H9 (cell line): ENCODE data around the gene MSL2. TPM values are rescaled to one million over a fixed set of nuclear protein-coding genes. Genes with fewer than 3 reads are reported as not detected.
"Not testable (repeated sequence)": the region's sequence is repeated elsewhere in the genome, so short reads cannot be mapped to it uniquely, and the experiment has no call there.

Experiments
- DNase-seq: peaks from one replicate; pipeline ENCODE4 v3.0.0-alpha.2; 2017
- H2AFZ ChIP-seq: one replicate; pipeline ENCODE4 v1.6.1; 2013; ENCODE audit warnings: mild to moderate bottlenecking, low read length, control low read depth, moderate library complexity
- H2AK5ac ChIP-seq: 2 replicates; pipeline ENCODE4 v1.6.1; 2013; ENCODE audit warnings: low read length, control low read depth, mixed read lengths; ENCODE audit not compliant: insufficient read length
- H2BK120ac ChIP-seq: one replicate; pipeline ENCODE4 v1.6.1; 2013; ENCODE audit warnings: low read depth, mild to moderate bottlenecking, low read length, control low read depth, inconsistent platforms; ENCODE audit not compliant: poor library complexity, severe bottlenecking
- H2BK12ac ChIP-seq: 2 replicates; pipeline ENCODE4 v1.6.1; 2013; ENCODE audit warnings: low read length, control low read depth, mixed read lengths, low read depth; ENCODE audit not compliant: insufficient read length
- H2BK15ac ChIP-seq: 2 replicates; pipeline ENCODE4 v1.6.1; 2013; ENCODE audit warnings: low read depth, low read length, control low read depth
- H2BK20ac ChIP-seq: one replicate; pipeline ENCODE4 v1.6.1; 2013; ENCODE audit warnings: low read depth, mild to moderate bottlenecking, low read length, control low read depth, inconsistent platforms; ENCODE audit not compliant: poor library complexity, severe bottlenecking
- H2BK5ac ChIP-seq: 2 replicates; pipeline ENCODE4 v1.6.1; 2013; ENCODE audit warnings: low read length, control low read depth, mixed read lengths; ENCODE audit not compliant: insufficient read length
- H3K14ac ChIP-seq: 2 replicates; pipeline ENCODE4 v1.6.1; 2013; ENCODE audit warnings: low read length, control low read depth; ENCODE audit not compliant: insufficient read depth
- H3K18ac ChIP-seq: 2 replicates; pipeline ENCODE4 v1.6.1; 2013; ENCODE audit warnings: low read depth, mild to moderate bottlenecking, mixed read lengths, low read length, control low read depth; ENCODE audit not compliant: insufficient read length
- H3K23ac ChIP-seq: 2 replicates; pipeline ENCODE4 v1.6.1; 2013; ENCODE audit warnings: low read length, control low read depth, mixed read lengths, low read depth; ENCODE audit not compliant: insufficient read length
- H3K23me2 ChIP-seq: 2 replicates; pipeline ENCODE4 v1.6.1; 2013; ENCODE audit warnings: low read depth, mild to moderate bottlenecking, mixed read lengths, low read length, control low read depth; ENCODE audit not compliant: insufficient read length, poor library complexity, severe bottlenecking
- H3K27ac ChIP-seq: 2 replicates; pipeline ENCODE4 v1.5.1; 2013; ENCODE audit warnings: low read length, control low read depth, mixed read lengths, low read depth; ENCODE audit not compliant: insufficient read length
- H3K27me3 ChIP-seq: 2 replicates; pipeline ENCODE4 v1.6.1; 2013; ENCODE audit warnings: low read length, control low read depth, inconsistent platforms; ENCODE audit not compliant: insufficient read depth
- H3K4ac ChIP-seq: 2 replicates; pipeline ENCODE4 v1.6.1; 2013; ENCODE audit warnings: low read depth, mild to moderate bottlenecking, control low read depth, inconsistent platforms, low read length, moderate library complexity
- H3K4me1 ChIP-seq: 2 replicates; pipeline ENCODE4 v1.6.1; 2013; ENCODE audit warnings: low read length, control low read depth, inconsistent platforms; ENCODE audit not compliant: insufficient read depth
- H3K4me2 ChIP-seq: 2 replicates; pipeline ENCODE4 v1.6.1; 2013; ENCODE audit warnings: low read length, control low read depth, mixed read lengths; ENCODE audit not compliant: insufficient read length, insufficient read depth
- H3K56ac ChIP-seq: 2 replicates; pipeline ENCODE4 v1.6.1; 2013; ENCODE audit warnings: low read depth, mild to moderate bottlenecking, mixed read lengths, low read length, control low read depth; ENCODE audit not compliant: insufficient read length
- H3K79me1 ChIP-seq: 2 replicates; pipeline ENCODE4 v1.6.1; 2013; ENCODE audit warnings: low read depth, mild to moderate bottlenecking, moderate library complexity, low read length, control low read depth, inconsistent platforms; ENCODE audit not compliant: insufficient read depth, poor library complexity, severe bottlenecking
- H3K79me2 ChIP-seq: 2 replicates; pipeline ENCODE4 v1.6.1; 2013; ENCODE audit warnings: low read length, control low read depth, inconsistent platforms; ENCODE audit not compliant: insufficient read depth
- H3K9ac ChIP-seq: 2 replicates; pipeline ENCODE4 v1.6.1; 2013; ENCODE audit warnings: low read length, control low read depth, mixed read lengths; ENCODE audit not compliant: insufficient read length; ENCODE audit errors: extremely low read depth
- H3K9me3 ChIP-seq: one replicate; pipeline ENCODE4 v1.6.1; 2013; ENCODE audit warnings: low read depth, low read length, inconsistent platforms; ENCODE audit not compliant: control insufficient read depth
- H3T11ph ChIP-seq: one replicate; pipeline ENCODE4 v1.6.1; 2013; ENCODE audit warnings: mild to moderate bottlenecking, low read length, control low read depth, inconsistent platforms
- H4K20me1 ChIP-seq: one replicate; pipeline ENCODE4 v1.6.1; 2013; ENCODE audit not compliant: control insufficient read depth, insufficient read length, insufficient read depth
- H4K5ac ChIP-seq: 2 replicates; pipeline ENCODE4 v1.6.1; 2013; ENCODE audit warnings: low read depth, mild to moderate bottlenecking, mixed read lengths, low read length, control low read depth; ENCODE audit not compliant: insufficient read length
- H4K8ac ChIP-seq: replicated peaks from 2 replicates; pipeline ENCODE4 v1.6.1; 2013; ENCODE audit warnings: low read length, control low read depth, mixed read lengths, low read depth; ENCODE audit not compliant: insufficient read length
- H4K91ac ChIP-seq: 2 replicates; pipeline ENCODE4 v1.6.1; 2013; ENCODE audit warnings: low read depth, mild to moderate bottlenecking, moderate library complexity, mixed read lengths, low read length, control low read depth; ENCODE audit not compliant: insufficient read length
- H3K27ac Mint-ChIP-seq, 3 experiments: 2 replicates in 2 of 3; 3 replicates in 1 of 3; pipeline ENCODE4 v1.8.0; 2020 to 2021; ENCODE audit warnings: mixed read lengths in 3 of 3, mild to moderate bottlenecking in 1 of 3, moderate library complexity in 1 of 3
- H3K27me3 Mint-ChIP-seq: 2 replicates; pipeline ENCODE4 v1.8.0; 2021; ENCODE audit warnings: low read depth, mild to moderate bottlenecking, moderate library complexity, mixed read lengths
- H3K36me3 Mint-ChIP-seq, 3 experiments: 2 replicates in 2 of 3; 3 replicates in 1 of 3; pipeline ENCODE4 v1.8.0; 2020 to 2021; ENCODE audit warnings: low read depth in 3 of 3, mixed read lengths in 3 of 3; ENCODE audit not compliant: insufficient read depth in 1 of 3
- H3K4me1 Mint-ChIP-seq, 2 experiments: 2 replicates each; pipeline ENCODE4 v1.8.0; 2020; ENCODE audit warnings: mixed read lengths in 2 of 2
- H3K4me3 Mint-ChIP-seq, 2 experiments: 2 replicates in 1 of 2; 3 replicates in 1 of 2; pipeline ENCODE4 v1.8.0; 2020 to 2021; ENCODE audit warnings: mild to moderate bottlenecking in 2 of 2, mixed read lengths in 2 of 2, moderate library complexity in 1 of 2
- H3K9me3 Mint-ChIP-seq, 2 experiments: 2 replicates in 1 of 2; 3 replicates in 1 of 2; pipeline ENCODE4 v1.8.0; 2020; ENCODE audit warnings: mild to moderate bottlenecking in 2 of 2, mixed read lengths in 2 of 2, moderate library complexity in 1 of 2
- WGBS: extraction: QIAGEN DNeasy Blood & Tissue Kit; methylation state at CpG from one replicate; pipeline ENCODE4 v1.1.7; 2013; ENCODE audit warnings: missing lambda C conversion rate, low lambda C conversion rate, mixed read lengths; ENCODE audit not compliant: insufficient read length; ENCODE audit errors: extremely low coverage; 5-methylcytosine and 5-hydroxymethylcytosine counted together
- total RNA-seq: library from RNA; stranded (reverse); gene quantifications from 2 replicates; pipeline ENCODE4 v1.2.1, GENCODE V29; 2021

The MSL2 gene
- total RNA-seq, 1 experiment from 2014 or later: 42.7 TPM

- not testable (repeated sequence) for H3K4me1 Mint-ChIP-seq, H2BK12ac ChIP-seq, H3K27ac ChIP-seq, H4K91ac ChIP-seq, H3K79me2 ChIP-seq, H3K23ac ChIP-seq, H4K8ac ChIP-seq, DNase-seq, H2BK20ac ChIP-seq, H2AK5ac ChIP-seq, H3K27me3 ChIP-seq, H2BK5ac ChIP-seq, H3K9me3 ChIP-seq, H3K23me2 ChIP-seq, H3K4me1 ChIP-seq, H3K79me1 ChIP-seq, H3K18ac ChIP-seq, H3K27ac Mint-ChIP-seq, H3K4me3 Mint-ChIP-seq, H3T11ph ChIP-seq, H4K20me1 ChIP-seq, H2AFZ ChIP-seq, H3K27me3 Mint-ChIP-seq, H3K4ac ChIP-seq, H3K56ac ChIP-seq, H4K5ac ChIP-seq, H3K4me2 ChIP-seq, H2BK15ac ChIP-seq, H3K9ac ChIP-seq, H2BK120ac ChIP-seq, H3K14ac ChIP-seq
- peaks cover 12 to 46% (median 19%) of the 10 kb centered on the region in 3 experiments for H3K36me3 Mint-ChIP-seq
- peaks cover 20 to 50% of the 10 kb centered on the region in 2 experiments for H3K9me3 Mint-ChIP-seq
- no CpG with 5 or more reads among the region's 1 CpG for WGBS
These were observed 76.8 kb downstream of the MSL2 start for GRCh38 chr3:136119332-136119731.
